ENCODE data around the gene HSPG2.

HSPG2 gene

DNA sequence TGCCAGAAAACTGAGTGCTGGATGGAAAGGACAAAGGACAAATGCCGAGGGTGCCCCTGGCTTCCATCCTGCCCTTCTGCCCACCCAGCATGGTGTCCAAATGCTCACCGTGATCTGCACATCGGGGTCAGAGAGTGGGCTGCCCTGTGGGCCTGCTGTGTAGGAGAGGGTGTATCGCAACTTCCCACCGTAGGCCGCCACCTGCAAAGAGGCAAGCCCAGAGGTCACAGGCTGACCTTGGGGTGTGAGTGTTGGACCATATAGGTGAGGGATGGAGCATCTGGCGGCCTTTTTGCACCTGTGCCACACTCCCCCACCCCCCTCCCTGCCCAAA is 71.5 kb downstream of the HSPG2 start:
- no peak for DNase-seq (ENCODE audit: low read depth)
- H3K4me3 ChIP-seq (ENCODE audit: low read depth, low read length), result no peak overlapping the region
- in situ Hi-C loops (cut with HindIII; ENCODE audit: low sequenced_read_pairs), result no loop called here
- TF ChIP-seq, protein P1, sequence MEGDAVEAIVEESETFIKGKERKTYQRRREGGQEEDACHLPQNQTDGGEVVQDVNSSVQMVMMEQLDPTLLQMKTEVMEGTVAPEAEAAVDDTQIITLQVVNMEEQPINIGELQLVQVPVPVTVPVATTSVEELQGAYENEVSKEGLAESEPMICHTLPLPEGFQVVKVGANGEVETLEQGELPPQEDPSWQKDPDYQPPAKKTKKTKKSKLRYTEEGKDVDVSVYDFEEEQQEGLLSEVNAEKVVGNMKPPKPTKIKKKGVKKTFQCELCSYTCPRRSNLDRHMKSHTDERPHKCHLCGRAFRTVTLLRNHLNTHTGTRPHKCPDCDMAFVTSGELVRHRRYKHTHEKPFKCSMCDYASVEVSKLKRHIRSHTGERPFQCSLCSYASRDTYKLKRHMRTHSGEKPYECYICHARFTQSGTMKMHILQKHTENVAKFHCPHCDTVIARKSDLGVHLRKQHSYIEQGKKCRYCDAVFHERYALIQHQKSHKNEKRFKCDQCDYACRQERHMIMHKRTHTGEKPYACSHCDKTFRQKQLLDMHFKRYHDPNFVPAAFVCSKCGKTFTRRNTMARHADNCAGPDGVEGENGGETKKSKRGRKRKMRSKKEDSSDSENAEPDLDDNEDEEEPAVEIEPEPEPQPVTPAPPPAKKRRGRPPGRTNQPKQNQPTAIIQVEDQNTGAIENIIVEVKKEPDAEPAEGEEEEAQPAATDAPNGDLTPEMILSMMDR (IDR thresholded peaks at IDR 0.05; ENCODE audit: low read depth, low read length, missing control alignments), result no peak

DNA sequence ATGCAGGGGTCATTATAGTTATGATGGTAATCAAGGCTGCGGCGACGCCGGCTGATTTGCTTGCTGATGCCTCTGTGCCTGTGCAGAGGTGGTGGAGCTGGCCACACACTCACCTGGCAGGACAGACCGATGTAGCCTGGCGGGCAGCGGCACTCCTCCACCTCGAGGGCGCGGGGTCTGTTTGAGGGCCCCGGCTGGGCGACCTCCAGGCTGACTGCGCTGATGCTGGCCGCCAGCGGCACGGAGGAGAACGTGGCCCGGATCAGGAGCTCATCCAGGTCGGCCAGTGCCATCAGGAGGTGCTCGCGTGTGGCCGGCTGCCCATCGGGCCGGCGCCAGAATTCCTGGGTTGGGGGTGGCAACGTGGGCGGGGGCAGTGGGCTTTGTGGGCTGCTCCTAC is 72.4 kb downstream of the HSPG2 start:
- in situ Hi-C loops (cut with HindIII; ENCODE audit: low sequenced_read_pairs), result no loop called here
- DNase-seq (ENCODE audit: low read depth), result no peak
- TF ChIP-seq, protein P1 (IDR thresholded peaks at IDR 0.05; ENCODE audit: low read depth, low read length, missing control alignments), result no peak
- no peak overlapping the region for H3K4me3 ChIP-seq (ENCODE audit: low read depth, low read length)

DNA sequence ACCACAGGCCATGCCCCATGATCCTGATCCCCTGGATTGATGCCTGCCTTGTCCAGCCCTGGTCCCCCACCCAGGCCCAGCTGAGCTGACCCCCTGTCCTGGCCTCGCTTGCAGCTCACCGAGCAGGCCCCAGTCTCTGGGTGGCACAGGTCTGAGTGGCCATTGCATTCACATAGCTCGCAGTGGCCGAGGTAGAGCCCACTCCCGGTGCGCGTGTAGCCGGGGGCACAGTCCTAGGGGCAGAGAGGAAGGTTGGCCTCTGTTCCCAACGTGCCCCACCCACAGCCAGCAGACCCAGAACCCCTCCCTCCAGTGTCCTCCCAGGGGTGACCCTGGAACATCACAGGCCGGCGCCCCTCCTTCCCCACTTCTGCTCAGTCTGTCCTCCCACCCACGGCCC is 73.1 kb downstream of the HSPG2 start:
- TF ChIP-seq, protein P1 (IDR thresholded peaks at IDR 0.05; ENCODE audit: low read depth, low read length, missing control alignments), result no peak
- no peak overlapping the region for H3K4me3 ChIP-seq (ENCODE audit: low read depth, low read length)
- in situ Hi-C loops (cut with HindIII; ENCODE audit: low sequenced_read_pairs), result no loop called here
- DNase-seq (ENCODE audit: low read depth), result no peak

DNA sequence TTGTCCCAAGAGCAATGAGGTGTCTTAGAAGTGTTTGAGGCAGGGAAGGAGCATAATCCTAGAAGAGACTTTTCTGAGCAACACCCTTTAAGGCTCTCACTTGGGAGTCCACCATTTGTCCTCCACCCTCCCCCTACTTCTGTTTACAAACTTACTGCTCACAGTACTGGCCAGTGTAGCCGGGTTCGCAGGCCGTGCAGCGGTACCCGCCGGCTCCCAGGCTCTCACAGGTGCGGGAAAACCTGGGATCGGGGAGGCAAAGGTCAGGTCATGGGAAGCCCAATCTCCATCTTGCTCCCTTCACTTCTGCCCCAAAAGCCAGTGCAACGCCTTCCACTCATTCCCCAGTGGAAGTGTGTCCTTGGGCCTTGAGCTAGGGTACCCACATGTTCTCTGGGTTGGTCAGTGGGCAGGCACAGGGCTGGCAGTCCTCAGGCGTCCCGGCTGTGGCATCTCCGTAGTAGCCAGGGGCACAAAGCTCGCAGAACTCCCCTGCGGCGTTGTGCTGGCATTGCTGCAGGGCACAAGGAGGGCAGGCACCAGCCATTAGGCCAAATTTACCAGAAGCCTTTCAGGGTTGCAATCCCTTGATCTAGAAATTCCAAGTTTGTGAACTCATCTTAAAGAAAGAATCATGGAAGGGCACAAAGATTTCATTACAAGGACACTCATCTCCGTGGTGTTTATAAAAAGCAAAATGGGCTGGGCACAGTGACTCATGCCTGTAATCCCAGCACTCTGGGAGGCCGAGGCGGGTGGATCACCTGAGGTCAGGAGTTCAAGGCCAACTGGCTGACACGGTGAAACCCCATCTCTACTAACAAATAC is 75.3 kb downstream of the HSPG2 start:
- no peak overlapping the region for H3K4me3 ChIP-seq (ENCODE audit: low read depth, low read length)
- in situ Hi-C loops (cut with HindIII; ENCODE audit: low sequenced_read_pairs), result no loop called here
- no peak for DNase-seq (ENCODE audit: low read depth)
- TF ChIP-seq, protein P1 (IDR thresholded peaks at IDR 0.05; ENCODE audit: low read depth, low read length, missing control alignments), result no peak

DNA sequence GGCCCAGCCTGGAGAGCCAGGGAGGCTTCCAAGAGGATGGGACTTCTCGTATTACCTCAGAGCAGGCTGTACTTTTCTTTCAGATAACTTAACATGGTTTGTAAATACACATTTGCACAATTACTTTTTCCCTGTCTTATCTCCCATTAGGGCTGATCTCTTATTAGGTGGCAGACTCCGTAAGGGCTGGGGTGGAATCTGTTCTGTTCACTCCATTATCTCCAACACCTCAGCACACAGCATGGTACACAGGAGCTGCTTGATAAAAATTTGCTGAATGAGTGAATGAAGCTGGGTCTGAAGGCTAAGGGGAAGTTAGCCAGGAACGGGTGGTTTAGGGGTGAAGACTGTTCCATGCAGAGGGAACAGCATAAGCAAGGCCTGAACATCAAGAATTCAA is 76.1 kb downstream of the HSPG2 start:
- in situ Hi-C loops (cut with HindIII; ENCODE audit: low sequenced_read_pairs), result no loop called here
- no peak for DNase-seq (ENCODE audit: low read depth)
- H3K4me3 ChIP-seq (ENCODE audit: low read depth, low read length), result no peak overlapping the region
- TF ChIP-seq, protein P1 (IDR thresholded peaks at IDR 0.05; ENCODE audit: low read depth, low read length, missing control alignments), result no peak

- TF ChIP-seq, protein P1 (IDR thresholded peaks at IDR 0.05; ENCODE audit: low read depth, low read length, missing control alignments), result no peak
- H3K4me3 ChIP-seq (ENCODE audit: low read depth, low read length), result no peak overlapping the region
- in situ Hi-C loops (cut with HindIII; ENCODE audit: low sequenced_read_pairs), result no loop called here
- no peak for DNase-seq (ENCODE audit: low read depth)
These were observed 77.4 kb downstream of the HSPG2 start for GRCh38 chr1:21859669-21860179.

Data from astrocyte of the cerebellum (primary cell).